Activated CD4-positive, alpha-beta T cell treated with anti-CD3 and anti-CD28 coated beads for 4 hours (primary cell): ENCODE data around the gene A3GALT2.

Experiments used
- DNase-seq, 2 donors: peaks; one replicate each; pipeline ENCODE4 v3.0.0-alpha.2; 2020

A3GALT2 gene

GRCh38 chr1:33331444-33332356 is 10.8 kb upstream of the A3GALT2 start:
- no peak for DNase-seq

- no peak for DNase-seq
Measured at GRCh38 chr1:33330906-33331305, 10.0 kb upstream of the A3GALT2 start.

- DNase-seq = no peak
Measured at GRCh38 chr1:33330361-33330890, 9.5 kb upstream of the A3GALT2 start.

- DNase-seq = no peak
Measured at GRCh38 chr1:33329600-33330305, 8.9 kb upstream of the A3GALT2 start.

GRCh38 chr1:33328817-33329216 is 7.9 kb upstream of the A3GALT2 start:
- DNase-seq = no peak

GRCh38 chr1:33327587-33328325 is 6.9 kb upstream of the A3GALT2 start:
- no peak for DNase-seq

- DNase-seq = no peak
Measured at GRCh38 chr1:33326785-33327184, 5.9 kb upstream of the A3GALT2 start.

- no peak for DNase-seq
Measured at GRCh38 chr1:33324677-33325575, 4.0 kb upstream of the A3GALT2 start.

GRCh38 chr1:33323663-33324477 is 3.0 kb upstream of the A3GALT2 start:
- no peak for DNase-seq

- no peak for DNase-seq
Measured at GRCh38 chr1:33322870-33323585, 2.1 kb upstream of the A3GALT2 start.

GRCh38 chr1:33322109-33322508 is 1.2 kb upstream of the A3GALT2 start:
- no peak for DNase-seq

- no peak for DNase-seq
Measured at GRCh38 chr1:33321178-33321577, 280 bp upstream of the A3GALT2 start.

- no peak for DNase-seq
Measured at GRCh38 chr1:33319949-33320618, 814 bp downstream of the A3GALT2 start.

- no peak for DNase-seq
Measured at GRCh38 chr1:33319186-33319948, 1.5 kb downstream of the A3GALT2 start.

GRCh38 chr1:33317946-33318345 is 3.0 kb downstream of the A3GALT2 start:
- DNase-seq = no peak

GRCh38 chr1:33317354-33317753 is 3.5 kb downstream of the A3GALT2 start:
- no peak for DNase-seq

- DNase-seq = no peak
Measured at GRCh38 chr1:33316601-33317000, 4.3 kb downstream of the A3GALT2 start.

GRCh38 chr1:33314416-33314815 is 6.5 kb downstream of the A3GALT2 start:
- DNase-seq = no peak

GRCh38 chr1:33312413-33312749 is 8.5 kb downstream of the A3GALT2 start:
- no peak for DNase-seq
